Measurements from ENCODE around the gene RUSC1. TPM values are rescaled to one million over a fixed set of nuclear protein-coding genes. Genes with fewer than 3 reads are reported as not detected.

Gene RUSC1
- total RNA-seq, 1 donor from 2014 or later = 48.0 TPM

DNA sequence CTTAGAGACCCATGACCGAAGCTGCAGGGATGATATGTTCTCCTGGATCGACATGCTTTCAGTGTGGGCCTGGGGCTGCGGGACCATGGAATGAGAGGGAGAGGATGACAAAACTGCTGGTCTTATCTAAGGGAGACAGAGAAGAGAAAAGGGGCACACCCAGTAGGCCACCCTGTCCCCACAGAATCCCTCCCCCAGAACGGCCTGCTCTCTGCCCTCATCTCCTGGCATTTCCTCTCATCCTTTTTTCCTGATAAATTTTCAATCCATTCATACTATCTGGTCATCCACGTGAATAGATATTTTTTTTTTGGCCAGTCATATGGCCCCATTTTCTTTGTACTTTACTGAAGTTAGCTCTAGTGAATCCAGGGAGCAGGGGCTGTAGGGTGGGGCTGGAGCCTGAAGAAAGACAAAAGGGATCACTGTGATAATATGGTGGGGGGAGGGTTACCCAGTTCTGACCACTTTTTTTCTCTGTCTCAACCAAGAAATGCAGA is 19.3 kb upstream of the RUSC1 start, which contains the start of gene PKLR:
Gene PKLR, minus strand, starts transcription at position 97 of the 500 bp plus-strand sequence. Its CDS starts 43 bp downstream, at position 54.
- TF ChIP-seq, protein P1, sequence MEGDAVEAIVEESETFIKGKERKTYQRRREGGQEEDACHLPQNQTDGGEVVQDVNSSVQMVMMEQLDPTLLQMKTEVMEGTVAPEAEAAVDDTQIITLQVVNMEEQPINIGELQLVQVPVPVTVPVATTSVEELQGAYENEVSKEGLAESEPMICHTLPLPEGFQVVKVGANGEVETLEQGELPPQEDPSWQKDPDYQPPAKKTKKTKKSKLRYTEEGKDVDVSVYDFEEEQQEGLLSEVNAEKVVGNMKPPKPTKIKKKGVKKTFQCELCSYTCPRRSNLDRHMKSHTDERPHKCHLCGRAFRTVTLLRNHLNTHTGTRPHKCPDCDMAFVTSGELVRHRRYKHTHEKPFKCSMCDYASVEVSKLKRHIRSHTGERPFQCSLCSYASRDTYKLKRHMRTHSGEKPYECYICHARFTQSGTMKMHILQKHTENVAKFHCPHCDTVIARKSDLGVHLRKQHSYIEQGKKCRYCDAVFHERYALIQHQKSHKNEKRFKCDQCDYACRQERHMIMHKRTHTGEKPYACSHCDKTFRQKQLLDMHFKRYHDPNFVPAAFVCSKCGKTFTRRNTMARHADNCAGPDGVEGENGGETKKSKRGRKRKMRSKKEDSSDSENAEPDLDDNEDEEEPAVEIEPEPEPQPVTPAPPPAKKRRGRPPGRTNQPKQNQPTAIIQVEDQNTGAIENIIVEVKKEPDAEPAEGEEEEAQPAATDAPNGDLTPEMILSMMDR (IDR thresholded peaks at IDR 0.05; ENCODE audit: insufficient read depth, low read depth, low read length) = no peak
- no peak for TF ChIP-seq EZH2 (IDR thresholded peaks at IDR 0.05; ENCODE audit: insufficient read depth, low read length)
- Mint-ChIP-seq H3K4me1 (ENCODE audit: low read depth, unreplicated experiment) (peaks cover 6% of the 10 kb centered on the region), H3K9me3 (ENCODE audit: unreplicated experiment) (peaks cover 2% of the 10 kb centered on the region), H3K36me3 (ENCODE audit: low read depth, unreplicated experiment) (no peaks in the 10 kb centered on the region), H3K27me3 (ENCODE audit: low read depth, unreplicated experiment) (peaks cover 21% of the 10 kb centered on the region), H3K4me3 (ENCODE audit: unreplicated experiment) (peak within 1 kb of the TSS; percentile 71), H3K27ac (ENCODE audit: unreplicated experiment) (no peak within 1 kb of the TSS)
- DNase-seq (ENCODE audit: low read depth) (no peak), FAIRE-seq (no peak)
- no peak within 1 kb of the TSS for H3K4me3 ChIP-seq (ENCODE audit: insufficient read depth, low read depth, low read length)
- no peaks in the 10 kb centered on the region for H3K9me3 ChIP-seq (ENCODE audit: insufficient read depth, low read depth, low read length)
- no peaks in the 10 kb centered on the region for H3K36me3 ChIP-seq (ENCODE audit: insufficient read depth, low read length)
- no peak within 1 kb of the TSS for H3K9ac ChIP-seq (ENCODE audit: low read length)
- H4K20me1 ChIP-seq (ENCODE audit: insufficient read depth, low read length) = no peaks in the 10 kb centered on the region
- H3K27ac ChIP-seq (ENCODE audit: low read depth, low read length) = no peak within 1 kb of the TSS
- H3K79me2 ChIP-seq (ENCODE audit: insufficient read depth, low read length) = no peaks in the 10 kb centered on the region
- no peak within 1 kb of the TSS for H3K4me2 ChIP-seq (ENCODE audit: low read length)
- no peak within 1 kb of the TSS for H2AFZ ChIP-seq (ENCODE audit: low read depth, low read length)
- peaks cover 9% of the 10 kb centered on the region for H3K27me3 ChIP-seq (ENCODE audit: insufficient read depth, low read length)
- H3K4me1 ChIP-seq (ENCODE audit: insufficient read depth, low read length) = no peaks in the 10 kb centered on the region

DNA sequence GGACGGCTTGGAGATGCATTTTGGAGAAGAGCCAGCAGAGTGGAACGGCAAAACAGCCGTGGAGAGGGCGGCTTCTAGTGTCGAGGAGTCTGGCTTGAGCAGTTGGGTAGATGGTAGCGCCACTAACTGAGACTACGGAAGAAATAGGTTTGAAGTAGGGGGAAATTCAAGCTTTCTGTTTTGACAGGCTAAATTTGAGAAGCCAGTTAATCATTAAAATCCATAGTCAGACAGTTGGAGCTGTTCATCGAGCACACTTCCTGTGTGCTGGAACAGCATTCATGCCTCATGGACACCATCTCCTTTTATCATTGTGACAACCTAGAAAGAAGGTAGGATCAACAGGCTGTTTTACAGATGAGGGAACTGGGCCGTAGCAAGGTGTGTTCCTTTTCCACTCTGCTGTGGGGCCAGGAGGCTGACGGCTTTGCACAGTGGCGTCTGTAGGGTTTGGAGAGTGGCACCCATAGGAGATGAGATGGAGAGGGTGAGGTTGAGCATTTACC is 16.1 kb upstream of the RUSC1 start:
- Histone ChIP-seq H3K79me2 (ENCODE audit: insufficient read depth, low read length) (peaks cover 8% of the 10 kb centered on the region), H3K36me3 (ENCODE audit: insufficient read depth, low read length) (no peaks in the 10 kb centered on the region), H3K4me1 (ENCODE audit: insufficient read depth, low read length) (peaks cover 2% of the 10 kb centered on the region), H3K27me3 (ENCODE audit: insufficient read depth, low read length) (no peaks in the 10 kb centered on the region), H3K27ac (ENCODE audit: low read depth, low read length) (no peak overlapping the region), H2AFZ (ENCODE audit: low read depth, low read length) (no peak overlapping the region), H3K9me3 (ENCODE audit: insufficient read depth, low read depth, low read length) (no peaks in the 10 kb centered on the region), H3K9ac (ENCODE audit: low read length) (no peak overlapping the region), H3K4me2 (ENCODE audit: low read length) (no peak overlapping the region), H4K20me1 (ENCODE audit: insufficient read depth, low read length) (no peaks in the 10 kb centered on the region), H3K4me3 (ENCODE audit: insufficient read depth, low read depth, low read length) (no peak overlapping the region)
- TF ChIP-seq, protein P1 (IDR thresholded peaks at IDR 0.05; ENCODE audit: insufficient read depth, low read depth, low read length) = no peak
- no peak for TF ChIP-seq EZH2 (IDR thresholded peaks at IDR 0.05; ENCODE audit: insufficient read depth, low read length)
- Mint-ChIP-seq H3K4me1 (ENCODE audit: low read depth, unreplicated experiment) (peaks cover 9% of the 10 kb centered on the region), H3K9me3 (ENCODE audit: unreplicated experiment) (peaks cover 5% of the 10 kb centered on the region), H3K27me3 (ENCODE audit: low read depth, unreplicated experiment) (peaks cover 4% of the 10 kb centered on the region), H3K36me3 (ENCODE audit: low read depth, unreplicated experiment) (no peaks in the 10 kb centered on the region), H3K27ac (ENCODE audit: unreplicated experiment) (peak overlapping the region; percentile 58), H3K4me3 (ENCODE audit: unreplicated experiment) (no peak overlapping the region)
- DNase-seq (ENCODE audit: low read depth) (no peak), FAIRE-seq (no peak)

DNA sequence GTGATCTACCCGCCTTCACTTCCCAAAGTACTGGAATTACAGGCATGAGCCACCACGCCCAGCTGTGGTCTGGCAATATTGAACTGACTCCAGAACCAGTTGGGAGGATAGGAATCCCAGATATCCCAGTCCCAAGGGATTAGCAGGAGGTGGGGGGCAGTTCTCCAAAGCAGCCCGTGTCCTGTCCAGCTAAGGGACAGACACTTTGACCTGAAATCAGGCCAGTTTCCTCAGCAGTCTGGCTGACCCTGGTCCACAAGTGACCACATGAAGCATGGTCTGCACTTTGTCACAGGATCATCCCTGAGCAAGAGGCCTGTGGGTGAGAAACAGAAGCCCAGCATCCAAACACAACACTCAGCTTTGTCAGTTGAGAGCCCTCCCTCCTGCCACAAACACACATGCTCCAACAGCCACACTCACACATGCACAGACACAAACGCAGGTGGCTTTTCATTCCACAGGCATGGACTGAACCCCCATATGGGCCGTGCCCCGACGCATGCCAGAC is 14.8 kb upstream of the RUSC1 start:
- peak; percentile 51 for DNase-seq (ENCODE audit: low read depth)
- FAIRE-seq = no peak
- Histone ChIP-seq H3K27ac (ENCODE audit: low read depth, low read length) (no peak overlapping the region), H3K4me2 (ENCODE audit: low read length) (no peak overlapping the region), H4K20me1 (ENCODE audit: insufficient read depth, low read length) (no peaks in the 10 kb centered on the region), H3K4me1 (ENCODE audit: insufficient read depth, low read length) (peaks cover 8% of the 10 kb centered on the region), H2AFZ (ENCODE audit: low read depth, low read length) (no peak overlapping the region), H3K27me3 (ENCODE audit: insufficient read depth, low read length) (no peaks in the 10 kb centered on the region), H3K9me3 (ENCODE audit: insufficient read depth, low read depth, low read length) (no peaks in the 10 kb centered on the region), H3K4me3 (ENCODE audit: insufficient read depth, low read depth, low read length) (no peak overlapping the region), H3K79me2 (ENCODE audit: insufficient read depth, low read length) (peaks cover 22% of the 10 kb centered on the region), H3K9ac (ENCODE audit: low read length) (no peak overlapping the region), H3K36me3 (ENCODE audit: insufficient read depth, low read length) (no peaks in the 10 kb centered on the region)
- no peak overlapping the region for H3K4me3 Mint-ChIP-seq (ENCODE audit: unreplicated experiment)
- TF ChIP-seq EZH2 (IDR thresholded peaks at IDR 0.05; ENCODE audit: insufficient read depth, low read length) = no peak
- TF ChIP-seq, protein P1 (IDR thresholded peaks at IDR 0.05; ENCODE audit: insufficient read depth, low read depth, low read length) = no peak
- H3K27ac Mint-ChIP-seq (ENCODE audit: unreplicated experiment) = no peak overlapping the region
- no peaks in the 10 kb centered on the region for H3K27me3 Mint-ChIP-seq (ENCODE audit: low read depth, unreplicated experiment)
- no peaks in the 10 kb centered on the region for H3K36me3 Mint-ChIP-seq (ENCODE audit: low read depth, unreplicated experiment)
- peaks cover 5% of the 10 kb centered on the region for H3K9me3 Mint-ChIP-seq (ENCODE audit: unreplicated experiment)
- peaks cover 15% of the 10 kb centered on the region for H3K4me1 Mint-ChIP-seq (ENCODE audit: low read depth, unreplicated experiment)

All from astrocyte (in vitro differentiated cells and primary cell).